Activated CD8-positive, alpha-beta T cell treated with anti-CD3 and anti-CD28 coated beads for 36 hours (primary cell): ENCODE measurements around the gene DOHH. TPM values are rescaled to one million over a fixed set of nuclear protein-coding genes. Genes with fewer than 3 reads are reported as not detected.

ENCODE experiments used
- ATAC-seq: fragments of 200-7000 bp; cut with Tn5 transposase; one replicate; pipeline ENCODE4 v1.10.0; 2021; ENCODE audit warnings: mild to moderate bottlenecking, moderate library complexity
- CTCF ChIA-PET: fragments of 350-600 bp; sonication (Branson Sonifier 250); formaldehyde crosslinking; loops from one replicate; lab custom pipeline; 2021; ENCODE audit warnings: antibody characterized with exemption; lab: Charles Lee
- POLR2A ChIA-PET: fragments of 350-600 bp; sonication (Branson Sonifier 250); formaldehyde crosslinking; loops from one replicate; lab custom pipeline; 2021; ENCODE audit warnings: antibody characterized with exemption; lab: Charles Lee
- DNase-seq: peaks from one replicate; pipeline ENCODE4 v3.0.0-alpha.2; 2020
- H3K27ac Mint-ChIP-seq: one replicate; pipeline ENCODE4 v1.8.0; 2021; ENCODE audit warnings: mild to moderate bottlenecking, mixed read lengths
- H3K27me3 Mint-ChIP-seq: one replicate; pipeline ENCODE4 v1.8.0; 2021; ENCODE audit warnings: mixed read lengths
- H3K36me3 Mint-ChIP-seq: one replicate; pipeline ENCODE4 v1.8.0; 2021; ENCODE audit warnings: low read depth, mixed read lengths
- H3K4me1 Mint-ChIP-seq: one replicate; pipeline ENCODE4 v1.8.0; 2021; ENCODE audit warnings: low read depth, mixed read lengths
- H3K4me3 Mint-ChIP-seq: one replicate; pipeline ENCODE4 v1.8.0; 2021; ENCODE audit warnings: mild to moderate bottlenecking, moderate library complexity, mixed read lengths
- H3K9me3 Mint-ChIP-seq: one replicate; pipeline ENCODE4 v1.8.0; 2021; ENCODE audit warnings: mixed read lengths
- CTCF ChIP-seq: fragments of 200-600 bp; IDR thresholded peaks from one replicate; pipeline ENCODE4 v1.8.0; 2022; ENCODE audit warnings: antibody characterized with exemption, mild to moderate bottlenecking
- intact Hi-C: fragments of 100-400 bp; cut with micrococcal nuclease; formaldehyde crosslinking; loops from one replicate; pipeline ENCODE4 v1.10.0; 2022
- total RNA-seq, 2 experiments: library from RNA; stranded (reverse); gene quantifications; one replicate each; pipeline ENCODE4 v1.2.3, GENCODE V29; 2021

The DOHH gene
- total RNA-seq, 2 experiments from 2014 or later: 15.7 to 17.0 TPM

- H3K27me3 Mint-ChIP-seq: no peaks in the 10 kb centered on the region
- no peaks in the 10 kb centered on the region for H3K36me3 Mint-ChIP-seq
- H3K27ac Mint-ChIP-seq: no peak within 1 kb of the TSS
- ATAC-seq: no peak
- H3K4me3 Mint-ChIP-seq: no peak within 1 kb of the TSS
- DNase-seq: no peak
- H3K9me3 Mint-ChIP-seq: no peaks in the 10 kb centered on the region
- CTCF ChIA-PET: interaction anchor here (1.9 to 4.3 kb wide), 3 partner anchors 8 to 176 kb away, joined by 11 to 18 read pairs (median 16); no protein-coding TSS in a partner anchor
- no peak for TF ChIP-seq CTCF
- peaks cover 16% of the 10 kb centered on the region for H3K4me1 Mint-ChIP-seq
- intact Hi-C loops: no loop called here
- POLR2A ChIA-PET: interaction anchor here (1.5 to 1.6 kb wide), 2 partner anchors 14 to 142 kb away, joined by 3 to 6 read pairs; no protein-coding TSS in a partner anchor
Measured at GRCh38 chr19:3480383-3481091, 19.9 kb downstream of the DOHH start, which contains the start of gene SMIM24. Gene SMIM24, minus strand, starts transcription at chr19:3480525. Its CDS starts 62 bp downstream, at chr19:3480463.

- POLR2A ChIA-PET: interaction anchor here (0.9 to 1.6 kb wide), 4 partner anchors 14 to 290 kb away, joined by 3 to 6 read pairs (median 3); partner anchors contain the start of gene DOHH
Measured at GRCh38 chr19:3479834-3480215, 20.6 kb downstream of the DOHH start.

GRCh38 chr19:3479177-3479833 is 21.2 kb downstream of the DOHH start:
- Mint-ChIP-seq H3K27me3 (no peaks in the 10 kb centered on the region), H3K36me3 (no peaks in the 10 kb centered on the region), H3K27ac (no peak overlapping the region), H3K4me3 (no peak overlapping the region), H3K4me1 (peaks cover 16% of the 10 kb centered on the region), H3K9me3 (no peaks in the 10 kb centered on the region)
- DNase-seq: peak; percentile 84
- no peak for TF ChIP-seq CTCF
- intact Hi-C loops: no loop called here
- ChIA-PET CTCF (interaction anchor here (0.7 to 1.9 kb wide), 7 partner anchors 8 to 175 kb away, joined by 3 to 11 read pairs (median 4); partner anchors contain the start of gene DOHH), POLR2A (interaction anchor here (0.6 to 1.6 kb wide), 5 partner anchors 15 to 290 kb away, joined by 3 to 6 read pairs (median 3); partner anchors contain the start of gene DOHH)
- ATAC-seq: peak; percentile 87

More at GRCh38 chr19:3479834-3480215, 20.6 kb downstream of the DOHH start:
- no peak overlapping the region for H3K4me3 Mint-ChIP-seq
- no peak overlapping the region for H3K27ac Mint-ChIP-seq
- TF ChIP-seq CTCF: no peak
- DNase-seq: peak; percentile 62
- peaks cover 16% of the 10 kb centered on the region for H3K4me1 Mint-ChIP-seq
- H3K27me3 Mint-ChIP-seq: no peaks in the 10 kb centered on the region
- CTCF ChIA-PET: interaction anchor here (0.7 to 1.9 kb wide), 7 partner anchors 8 to 175 kb away, joined by 3 to 11 read pairs (median 4); partner anchors contain the start of gene DOHH
- ATAC-seq: peak; percentile 59
- intact Hi-C loops: no loop called here
- H3K9me3 Mint-ChIP-seq: no peaks in the 10 kb centered on the region
- H3K36me3 Mint-ChIP-seq: no peaks in the 10 kb centered on the region

GRCh38 chr19:3478409-3479176 is 21.9 kb downstream of the DOHH start:
- intact Hi-C loops: no loop called here
- POLR2A ChIA-PET: interaction anchor here (0.6 to 1.6 kb wide), 4 partner anchors 16 to 289 kb away, joined by 3 to 6 read pairs (median 3); no protein-coding TSS in a partner anchor
- peak; percentile 52 for DNase-seq
- Mint-ChIP-seq H3K4me3 (peak overlapping the region; percentile 47), H3K9me3 (no peaks in the 10 kb centered on the region), H3K4me1 (peaks cover 16% of the 10 kb centered on the region), H3K36me3 (no peaks in the 10 kb centered on the region), H3K27me3 (no peaks in the 10 kb centered on the region), H3K27ac (peak overlapping the region; percentile 69)
- ATAC-seq: peak; percentile 19
- CTCF ChIA-PET: interaction anchor here (1.0 to 1.9 kb wide), 6 partner anchors 8 to 174 kb away, joined by 3 to 11 read pairs (median 4); no protein-coding TSS in a partner anchor
- no peak for TF ChIP-seq CTCF
